NOMO-1 (cell line): ENCODE data around the gene RHOF.
A peak's percentile ranks its signal among the peaks of the same experiment; 100 is the strongest.
"Not testable (repeated sequence)": the region's sequence is repeated elsewhere in the genome, so short reads cannot be mapped to it uniquely, and the experiment has no call there.

Experiments used
- DNase-seq, 2 experiments: peaks; one replicate each; lab custom pipeline; 2025; ENCODE audit not compliant: unreplicated experiment in 2 of 2; lab: John Stamatoyannopoulos, UW

The RHOF gene

DNA sequence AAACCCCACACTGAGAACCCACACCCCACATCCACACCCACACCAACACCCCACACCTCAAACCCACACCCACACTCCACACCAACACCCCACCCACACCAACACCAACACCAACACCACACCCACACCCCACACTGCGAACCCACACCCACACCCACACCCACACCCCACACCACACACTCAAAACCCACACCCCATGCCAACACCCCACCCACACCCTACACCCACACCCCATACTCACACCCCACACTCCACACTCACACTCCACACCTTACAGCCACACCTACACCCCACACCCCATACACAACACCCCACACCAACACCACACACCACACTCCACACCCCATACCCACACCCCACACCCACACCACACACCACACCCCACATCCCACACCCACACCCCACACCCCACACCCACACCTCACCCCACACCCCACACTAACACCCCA is 43.0 kb downstream of the RHOF start:
- DNase-seq, result no peak

DNA sequence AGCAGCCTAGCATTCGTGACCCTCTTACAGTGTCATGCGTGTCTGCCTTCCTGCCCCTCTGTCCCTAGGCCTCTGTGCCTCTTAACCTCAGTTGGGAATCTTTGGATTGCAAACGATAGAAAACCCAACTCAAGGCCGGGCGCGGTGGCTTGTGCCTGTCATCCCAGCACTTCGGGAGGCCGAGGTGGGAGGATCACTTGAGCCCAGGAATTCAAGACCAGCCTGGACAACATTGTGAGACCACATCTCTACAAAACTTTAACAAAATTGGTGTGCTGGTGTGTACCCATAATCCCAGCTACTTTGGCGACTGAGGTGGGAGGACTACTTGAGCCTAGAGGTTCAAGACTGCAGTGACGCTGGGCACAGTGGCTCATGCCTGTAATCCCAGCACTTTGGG is 44.2 kb downstream of the RHOF start:
- no peak for DNase-seq

DNA sequence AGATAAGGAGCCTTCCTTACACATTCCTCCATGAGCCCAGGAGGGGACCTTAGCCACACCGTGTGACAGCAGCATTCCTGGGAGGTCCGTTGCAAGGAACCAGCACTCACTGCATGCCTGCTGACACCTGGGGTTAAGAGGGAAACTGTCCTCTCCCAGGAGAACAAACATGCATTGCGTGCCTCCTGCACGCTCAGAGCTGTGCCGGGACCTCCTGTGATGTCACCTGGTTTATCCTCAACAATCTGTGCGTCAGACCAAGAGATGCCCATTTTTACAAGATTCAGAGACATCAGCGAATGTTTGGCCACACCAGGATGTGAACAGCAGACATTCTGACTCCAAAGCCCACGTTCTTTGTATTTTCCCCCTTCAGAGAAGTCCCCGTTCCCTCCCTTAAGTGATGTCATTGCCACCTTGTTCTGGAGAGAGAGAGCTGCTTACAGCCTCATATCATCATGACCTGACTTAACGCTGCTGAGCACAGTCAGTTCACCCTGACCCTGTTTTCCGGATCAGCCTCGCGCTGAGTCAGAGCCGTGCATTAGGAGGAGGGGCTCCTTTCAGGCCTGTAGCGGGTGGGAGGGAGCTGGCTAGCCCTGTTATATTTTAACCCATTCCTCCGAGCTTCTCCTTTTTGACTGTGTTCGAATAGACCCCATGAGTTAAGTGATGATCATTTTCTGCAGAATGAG is 44.8 kb downstream of the RHOF start:
- DNase-seq, result no peak

DNA sequence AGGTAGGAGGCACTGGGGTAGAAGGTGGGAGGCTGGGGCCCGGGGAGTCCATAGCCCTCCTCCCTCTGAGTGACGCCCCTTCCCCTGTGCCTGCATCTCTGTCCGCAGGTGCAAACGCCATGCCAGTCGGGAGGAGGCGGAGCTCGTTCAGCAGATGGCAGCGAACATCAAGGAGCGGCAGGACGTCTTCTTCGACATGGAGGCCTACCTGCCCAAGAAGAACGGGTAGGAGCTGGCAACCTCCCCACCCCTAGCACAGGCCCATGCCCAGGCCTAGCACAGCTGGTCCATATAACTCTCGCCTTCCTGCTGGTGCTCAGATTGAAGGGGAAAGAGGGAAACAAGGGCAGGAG is 45.3 kb downstream of the RHOF start:
- no peak for DNase-seq

DNA sequence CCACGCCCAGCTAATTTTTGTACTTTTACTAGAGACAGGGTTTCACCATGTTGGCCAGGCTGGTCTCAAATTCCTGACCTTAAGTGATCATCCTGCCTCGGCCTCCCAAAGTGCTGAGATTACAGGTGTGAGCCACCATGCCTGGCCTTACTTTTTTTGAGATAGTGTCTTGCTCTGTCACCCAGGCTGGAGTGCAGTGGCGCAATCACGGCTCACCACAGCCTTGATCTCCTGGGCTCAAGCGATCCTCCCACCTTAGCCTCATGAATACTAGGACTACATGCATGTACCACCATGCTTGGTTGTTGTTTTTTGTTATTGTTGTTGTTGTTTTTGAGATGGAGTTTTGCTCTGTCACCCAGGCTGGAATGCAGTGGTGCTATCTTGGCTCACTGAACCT is 47.9 kb downstream of the RHOF start:
- not testable (repeated sequence) for DNase-seq

DNA sequence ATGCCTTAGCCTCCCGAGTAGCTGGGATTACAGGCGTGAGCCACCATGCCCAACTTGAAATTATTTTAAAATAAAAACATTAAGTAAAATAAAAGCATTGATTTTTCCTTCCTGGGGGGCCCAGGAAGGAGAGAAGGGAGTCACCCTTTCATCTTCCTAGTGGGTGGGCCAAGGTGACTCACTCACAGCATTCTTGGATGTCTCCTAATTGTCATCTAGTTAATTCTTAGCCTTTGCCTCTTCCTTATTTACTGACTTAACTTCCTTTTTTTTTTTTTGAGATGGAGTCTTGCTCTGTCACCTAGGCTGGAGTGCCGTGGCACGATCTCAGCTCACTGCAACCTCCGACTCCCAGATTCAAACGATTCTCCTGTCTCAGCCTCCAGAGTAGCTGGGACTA is 51.7 kb downstream of the RHOF start:
- peak; percentile 15 to 36 for DNase-seq

DNA sequence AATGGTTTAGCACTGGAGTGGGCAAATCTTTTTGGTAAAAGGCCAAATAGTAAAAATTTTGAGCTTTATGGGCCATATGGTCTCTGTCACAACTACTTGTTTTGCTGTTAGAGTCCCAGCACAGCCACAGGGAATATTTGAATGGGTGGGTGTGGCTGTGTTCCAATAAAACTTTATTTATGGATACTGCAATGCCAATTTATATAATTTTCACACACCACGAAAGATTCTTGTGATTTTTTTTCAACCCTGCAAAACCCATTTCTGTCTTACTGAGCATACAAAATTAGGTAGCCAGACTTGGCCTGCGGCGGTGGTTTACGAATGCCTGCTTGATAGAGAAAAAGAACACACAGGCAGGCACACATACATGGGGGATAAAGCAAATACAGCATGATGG is 52.6 kb downstream of the RHOF start:
- no peak for DNase-seq

DNA sequence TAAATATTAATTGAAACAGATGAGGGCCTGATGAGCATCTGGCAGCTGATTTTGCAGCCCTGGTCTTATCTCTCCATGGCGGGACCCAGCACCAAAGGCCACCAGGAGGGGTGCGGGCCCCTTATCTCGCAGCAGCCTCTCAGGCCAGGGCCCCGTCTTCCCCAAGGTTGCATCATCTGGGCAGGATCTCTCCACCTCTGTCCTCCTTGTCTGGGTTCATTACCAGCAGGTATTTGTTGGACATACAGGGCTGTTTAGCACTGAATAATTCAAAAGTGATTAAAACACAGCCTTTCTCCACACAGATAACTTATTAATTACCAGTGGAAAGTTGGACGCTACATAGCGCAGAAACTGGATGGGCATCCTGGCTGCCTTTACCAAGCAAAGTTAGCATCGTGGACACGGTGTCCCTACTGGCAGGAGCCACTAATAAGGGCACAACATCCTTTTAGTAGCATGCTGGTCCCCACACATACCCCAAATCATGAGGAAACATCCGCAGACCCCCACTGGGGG is 55.1 kb downstream of the RHOF start:
- DNase-seq, result no peak

DNA sequence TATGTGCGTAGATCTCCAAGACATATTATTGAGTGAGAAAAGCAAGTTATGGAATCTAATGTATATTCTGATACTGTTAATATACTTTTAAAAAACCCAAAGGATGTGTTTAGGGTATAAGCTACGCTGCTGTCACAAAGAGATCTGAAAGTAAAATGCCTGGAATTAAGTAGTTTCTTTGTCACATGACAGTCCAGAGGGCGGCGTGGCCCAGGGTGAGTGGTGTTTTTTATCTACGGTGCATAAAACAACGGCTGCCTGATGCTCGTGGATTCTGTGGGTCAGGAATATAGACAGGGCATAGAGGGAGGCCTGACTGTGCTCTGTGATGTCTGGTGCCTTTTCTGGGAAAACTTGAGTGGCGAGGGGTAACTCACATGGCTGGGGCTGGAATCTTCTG is 59.6 kb downstream of the RHOF start:
- DNase-seq, result no peak

DNA sequence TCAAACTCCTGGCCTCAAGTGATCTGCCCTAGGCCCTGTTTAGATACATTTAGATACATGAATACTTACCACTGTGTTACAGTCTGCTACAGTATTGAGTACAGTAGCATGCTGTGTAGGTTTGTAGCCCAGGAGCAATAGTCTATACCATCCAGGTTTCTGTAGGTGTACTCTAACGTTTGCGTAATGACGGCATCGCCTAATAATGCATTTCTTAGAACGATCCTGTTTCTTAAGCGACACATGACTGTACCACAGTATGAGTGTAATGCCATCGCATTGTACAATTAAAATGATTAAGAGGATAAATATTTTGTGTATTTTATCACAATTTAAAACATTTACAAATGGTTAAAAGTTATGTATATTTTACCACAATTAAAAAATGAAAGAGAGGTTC is 62.0 kb downstream of the RHOF start:
- DNase-seq, result no peak

DNA sequence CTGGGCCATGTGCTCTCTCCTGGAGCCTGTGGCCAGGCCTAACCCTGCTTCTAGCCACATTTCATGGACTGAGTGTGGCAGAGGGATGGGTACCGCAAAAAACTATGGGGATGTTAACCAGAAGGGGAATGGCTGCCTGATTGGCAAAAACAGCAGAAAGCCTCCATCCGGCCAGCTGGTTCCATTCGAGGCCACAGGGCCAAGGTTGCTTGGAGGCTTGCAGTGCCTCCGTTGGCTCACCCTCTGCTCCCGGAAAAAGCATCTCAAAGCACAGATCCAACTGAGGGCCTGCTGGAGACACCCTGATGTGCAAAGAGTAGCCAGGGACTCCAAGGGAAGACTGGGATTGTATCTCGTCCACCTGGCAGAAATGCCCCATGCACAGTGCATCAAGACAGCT is 64.5 kb downstream of the RHOF start:
- DNase-seq, result no peak
